ENCODE measurements around the gene URI1.
"Not testable (repeated sequence)": the region's sequence is repeated elsewhere in the genome, so short reads cannot be mapped to it uniquely, and the experiment has no call there.

The URI1 gene

DNA sequence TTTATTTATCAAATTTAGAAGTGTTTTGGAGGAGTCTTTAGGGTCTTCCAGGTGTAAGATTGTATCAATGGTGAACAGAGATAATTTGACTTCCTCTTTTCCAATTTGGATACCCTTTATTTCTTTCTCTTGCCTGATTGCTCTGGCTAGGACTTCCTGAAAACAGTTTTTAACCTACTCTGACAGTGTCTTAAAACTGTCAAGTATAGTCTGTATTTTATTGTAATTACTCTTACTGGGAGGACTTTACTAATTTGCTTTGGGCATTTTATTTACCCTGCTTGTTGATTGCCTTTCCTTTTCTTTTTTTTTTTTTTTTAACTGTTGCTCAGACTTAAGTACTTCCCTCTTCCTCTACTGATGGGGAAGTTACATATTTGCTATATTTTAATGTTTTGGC lies 81.3 kb downstream of the URI1 start:
- DNase-seq (ENCODE audit: low read depth in 2 of 2): no peak

- no peak for DNase-seq (ENCODE audit: low read depth in 2 of 2)
These were observed 82.1 kb downstream of the URI1 start for GRCh38 chr19:30024091-30024490.

- DNase-seq (ENCODE audit: low read depth in 2 of 2): no peak
These were observed 84.9 kb downstream of the URI1 start for GRCh38 chr19:30026933-30027332.

GRCh38 chr19:30028118-30028991 lies 86.3 kb downstream of the URI1 start:
- no peak for DNase-seq (ENCODE audit: low read depth in 2 of 2)

DNA sequence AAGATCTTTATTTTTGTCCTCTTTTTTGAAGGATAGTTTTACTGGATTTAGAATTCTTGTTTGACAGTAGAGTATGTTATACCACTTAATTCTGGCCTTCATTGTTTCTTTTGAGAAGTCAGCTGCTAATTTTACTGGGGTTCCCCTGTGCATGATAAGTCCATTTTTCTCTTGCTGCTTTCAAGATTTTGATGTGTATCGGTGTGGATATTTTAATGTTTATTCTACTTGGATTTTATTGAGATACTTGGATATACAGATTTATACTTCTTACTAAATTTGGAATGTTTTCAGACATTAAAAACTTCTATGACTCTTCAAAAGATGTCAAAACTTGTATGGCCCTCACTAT lies 86.9 kb downstream of the URI1 start:
- DNase-seq (ENCODE audit: low read depth in 2 of 2): no peak

DNA sequence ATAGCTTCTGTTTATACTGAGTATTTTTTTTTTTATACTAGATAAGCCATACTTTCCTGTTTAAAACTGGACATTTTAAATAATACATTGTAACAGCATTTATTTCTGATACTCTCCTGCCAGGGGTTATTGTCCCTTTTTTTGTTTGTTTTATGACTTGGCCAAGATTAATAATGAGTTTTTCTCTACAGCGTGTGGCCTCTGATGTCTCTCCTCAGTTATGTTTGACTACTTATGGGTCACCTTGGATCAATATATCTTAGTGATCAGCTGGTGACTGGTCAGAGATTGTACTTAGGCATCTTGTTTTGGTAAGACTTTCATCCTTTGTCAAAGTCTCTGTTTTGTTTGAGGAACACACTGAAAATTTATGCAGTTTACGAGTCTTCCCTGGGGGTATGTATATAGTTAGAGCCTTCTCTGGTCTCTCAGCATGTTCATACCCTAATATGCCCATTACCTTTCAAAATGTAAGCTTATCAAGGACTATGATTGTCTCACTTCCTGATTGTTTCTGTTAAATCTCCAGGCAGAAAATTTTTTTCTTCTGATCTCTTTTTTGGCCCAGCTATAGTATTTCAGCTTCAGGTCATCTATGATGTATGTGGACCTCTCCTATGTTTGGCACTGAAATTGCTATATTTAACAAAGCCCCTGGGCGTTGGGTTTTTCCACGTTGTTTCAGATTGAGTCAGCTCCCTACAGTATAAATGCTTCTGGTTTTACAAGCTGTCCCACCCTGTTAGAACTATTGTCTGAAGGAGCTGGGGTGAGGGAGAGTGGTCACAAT lies 87.9 kb downstream of the URI1 start:
- no peak for DNase-seq (ENCODE audit: low read depth in 2 of 2)

DNA sequence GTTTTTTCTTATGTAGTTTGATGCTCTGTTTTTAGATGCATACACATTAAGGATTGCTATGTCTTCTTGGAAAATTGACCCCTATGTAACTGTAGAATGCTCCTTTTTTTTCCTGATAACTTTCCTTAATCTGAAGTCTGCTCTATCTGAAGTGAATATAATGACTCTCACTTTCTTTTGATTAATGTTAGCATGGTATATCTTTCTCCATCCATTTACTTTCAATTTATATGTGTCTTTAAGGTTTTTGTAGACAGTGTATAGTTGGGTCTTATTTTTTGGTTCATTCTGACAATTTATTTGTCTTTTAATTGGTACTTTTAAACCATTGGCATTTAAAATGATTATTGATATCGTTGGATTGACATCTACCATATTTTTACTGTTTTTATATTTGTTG lies 92.3 kb downstream of the URI1 start:
- no peak for DNase-seq (ENCODE audit: low read depth in 2 of 2)

DNA sequence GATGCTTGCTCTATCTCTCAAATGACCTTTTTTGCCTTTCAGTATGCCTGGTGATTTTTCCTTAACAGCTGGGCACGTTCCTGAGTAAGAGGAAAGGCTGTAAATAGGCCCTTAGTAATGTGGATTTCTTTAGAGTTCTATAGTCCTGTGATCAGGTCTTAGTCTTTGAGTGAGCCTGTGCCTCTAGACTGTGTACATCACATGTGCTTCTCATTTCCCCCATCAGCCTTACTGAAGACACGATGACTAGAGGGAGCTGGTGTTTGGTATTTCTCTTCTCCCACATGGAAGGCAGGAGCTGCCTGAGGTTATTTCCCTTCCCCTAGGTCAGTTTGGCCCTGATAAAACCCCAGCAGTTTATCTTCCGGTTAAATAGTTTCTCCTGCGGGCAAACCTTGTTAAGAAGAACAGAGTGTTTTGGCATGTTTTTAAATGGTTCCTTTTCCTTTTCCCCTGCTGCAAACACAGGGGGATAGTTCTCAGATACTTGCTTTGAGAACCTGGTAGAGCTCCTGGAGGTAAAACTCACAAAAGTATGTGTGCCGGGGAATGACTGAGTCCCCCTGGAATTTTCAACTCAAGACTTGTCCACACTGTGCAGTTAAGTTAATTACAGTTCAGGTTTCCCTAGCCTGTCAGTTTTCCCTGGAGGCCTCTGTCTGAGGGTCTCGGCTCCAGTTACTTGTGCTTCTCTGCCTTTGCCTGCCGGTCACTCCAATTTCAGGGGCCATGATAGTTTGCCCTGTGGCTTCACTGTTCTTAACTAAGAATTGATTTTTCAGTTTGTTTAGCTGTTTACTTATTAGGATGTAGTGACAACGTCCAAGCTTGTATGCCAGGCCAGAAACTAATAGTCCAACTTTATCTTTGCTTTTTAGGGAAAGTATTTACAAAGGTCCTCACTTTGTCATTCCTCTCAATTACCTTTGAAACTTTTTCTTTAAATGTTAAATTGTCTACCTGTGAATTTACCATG lies 94.4 kb downstream of the URI1 start:
- no peak for DNase-seq (ENCODE audit: low read depth in 2 of 2)

DNA sequence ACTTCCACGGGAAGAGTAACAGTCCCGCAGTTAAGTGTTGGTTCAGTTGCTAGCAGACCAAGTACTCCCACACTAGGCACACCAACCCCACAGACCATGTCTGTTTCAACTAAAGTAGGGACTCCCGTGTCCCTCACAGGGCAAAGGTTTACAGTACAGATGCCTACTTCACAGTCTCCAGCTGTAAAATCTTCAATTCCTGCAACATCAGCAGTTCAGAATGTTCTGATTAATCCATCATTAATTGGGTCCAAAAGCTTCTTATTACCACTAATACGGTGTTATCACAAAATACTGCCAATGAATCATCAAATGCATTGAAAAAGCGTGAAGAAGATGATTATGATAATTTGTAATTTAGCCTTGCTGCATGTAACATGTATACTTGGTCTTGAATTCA lies 95.8 kb downstream of the URI1 start:
- no peak for DNase-seq (ENCODE audit: low read depth in 2 of 2)

DNA sequence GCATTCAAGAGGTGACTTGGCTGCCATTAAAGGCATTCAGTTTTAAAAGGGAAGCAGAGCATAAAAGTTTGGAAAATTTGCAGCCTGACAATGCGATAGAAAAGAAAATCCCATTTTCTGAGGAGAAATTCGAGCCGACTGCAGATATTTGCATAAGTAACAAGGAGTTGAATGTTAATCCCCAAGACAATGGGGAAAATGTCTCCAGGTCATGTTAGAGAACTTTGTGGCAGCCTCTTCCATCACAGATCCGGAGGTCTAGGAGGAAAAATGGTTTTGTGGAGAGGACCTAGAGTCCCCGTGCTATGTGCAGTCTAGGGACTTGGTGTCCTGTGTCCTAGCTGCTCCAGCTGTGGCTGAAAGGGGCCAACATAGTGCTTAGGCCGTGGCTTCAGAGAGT lies 99.9 kb downstream of the URI1 start:
- DNase-seq (ENCODE audit: low read depth in 2 of 2): not testable (repeated sequence)

GRCh38 chr19:30043008-30043407 lies 101.0 kb downstream of the URI1 start:
- DNase-seq (ENCODE audit: low read depth in 2 of 2): not testable (repeated sequence)

DNA sequence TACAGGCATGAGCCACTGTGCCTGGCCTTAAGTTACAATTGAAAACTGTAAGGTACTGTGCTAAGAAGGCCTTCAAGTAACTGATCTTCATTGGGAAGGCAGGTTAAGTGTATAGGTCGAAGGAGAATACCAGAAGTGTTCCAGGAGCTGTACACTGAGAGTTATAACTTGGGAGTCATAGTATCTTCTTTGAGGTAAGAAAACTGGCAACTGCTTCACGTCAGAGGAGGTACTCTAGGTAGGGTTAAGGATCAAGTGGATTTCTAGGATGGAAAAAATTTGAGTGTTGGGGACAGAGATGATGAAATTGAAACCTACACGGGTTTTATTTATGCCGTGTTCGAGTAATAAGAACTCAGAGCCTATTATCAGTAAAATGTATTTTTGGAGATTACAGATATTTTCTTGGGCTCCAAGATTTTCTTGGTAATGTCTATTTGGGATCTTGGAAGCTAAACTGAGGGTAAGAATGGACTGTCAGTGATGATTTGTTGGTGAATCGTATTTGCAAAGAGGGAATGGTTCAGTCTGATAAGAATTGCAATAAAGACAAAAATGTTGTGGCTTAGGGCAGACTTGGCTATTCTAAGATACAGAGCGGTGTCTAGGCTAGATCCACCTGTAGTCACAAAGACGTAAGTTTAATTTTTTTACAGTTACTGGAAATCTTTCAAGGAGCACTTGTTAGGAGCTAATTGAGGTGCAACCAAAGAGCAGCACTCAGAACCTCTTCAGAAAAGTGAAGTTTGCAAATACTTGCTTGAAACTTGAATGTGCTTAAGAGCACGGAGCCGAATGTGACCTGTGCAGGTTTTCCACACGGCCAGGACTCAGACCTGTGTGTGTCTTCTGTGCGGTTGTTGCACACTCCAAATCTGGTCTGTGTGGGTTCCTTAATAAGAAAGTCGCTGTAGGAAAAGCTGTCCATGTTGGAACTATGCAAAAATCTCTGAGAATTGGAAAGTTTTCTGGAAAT lies 102.5 kb downstream of the URI1 start:
- no peak for DNase-seq (ENCODE audit: low read depth in 2 of 2)

GRCh38 chr19:30046522-30046921 lies 104.5 kb downstream of the URI1 start:
- no peak for DNase-seq (ENCODE audit: low read depth in 2 of 2)

GRCh38 chr19:30047432-30047831 lies 105.4 kb downstream of the URI1 start:
- no peak for DNase-seq (ENCODE audit: low read depth in 2 of 2)

GRCh38 chr19:30049226-30049625 lies 107.2 kb downstream of the URI1 start:
- no peak for DNase-seq (ENCODE audit: low read depth in 2 of 2)

- no peak for DNase-seq (ENCODE audit: low read depth in 2 of 2)
These were observed 108.0 kb downstream of the URI1 start for GRCh38 chr19:30049846-30050667.

GRCh38 chr19:30052122-30053075 lies 110.4 kb downstream of the URI1 start:
- DNase-seq (ENCODE audit: low read depth in 2 of 2): no peak

DNA sequence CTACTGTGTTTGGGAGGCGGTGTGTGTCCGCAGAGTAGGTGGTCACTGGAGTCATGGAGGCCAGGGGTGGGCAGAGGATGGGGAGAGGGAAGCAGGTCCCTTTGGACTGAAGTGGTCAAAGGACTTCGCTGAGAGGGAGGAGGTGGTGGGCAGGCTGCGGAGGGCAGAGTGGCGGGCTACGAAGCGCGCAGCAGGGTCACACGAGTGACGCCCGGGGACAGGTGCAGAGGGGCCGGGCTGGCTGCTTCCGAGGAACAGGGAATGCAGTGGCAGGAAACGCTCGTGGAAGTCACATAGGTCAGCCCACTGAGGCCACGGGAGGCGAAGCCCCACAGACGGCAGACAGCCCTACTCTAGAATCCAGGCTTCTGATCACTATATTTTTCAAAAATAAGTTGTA lies 111.5 kb downstream of the URI1 start:
- no peak for DNase-seq (ENCODE audit: low read depth in 2 of 2)

GRCh38 chr19:30054210-30054609 lies 112.2 kb downstream of the URI1 start:
- no peak for DNase-seq (ENCODE audit: low read depth in 2 of 2)
